CD14-positive monocyte (primary cell): ENCODE data around the gene TMEM18. TPM values are rescaled to one million over a fixed set of nuclear protein-coding genes. Genes with fewer than 3 reads are reported as not detected.

Experiments
- DNase-seq, 3 donors: peaks; one replicate each; pipeline ENCODE4 v3.0.0-alpha.2; 2011 to 2022
- H2AFZ ChIP-seq: 2 replicates; pipeline ENCODE4 v1.6.0; 2012; ENCODE audit warnings: mild to moderate bottlenecking, low read depth, low read length, inconsistent platforms; ENCODE audit not compliant: insufficient read depth, poor library complexity, severe bottlenecking
- H3K27ac ChIP-seq, 2 donors: 1 replicate in 1 of 2; 2 replicates in 1 of 2; pipeline ENCODE4 v1.5.1; 2012 to 2013; ENCODE audit warnings: low read length in 2 of 2, control low read depth in 1 of 2, inconsistent platforms in 1 of 2, low read depth in 1 of 2, mild to moderate bottlenecking in 1 of 2
- H3K27me3 ChIP-seq, 2 donors: one replicate each; pipeline versions ENCODE4 v1.6.0 to v1.6.1; 2011 to 2013; ENCODE audit warnings: low read length in 2 of 2; ENCODE audit not compliant: control insufficient read depth in 2 of 2, insufficient read depth in 2 of 2
- H3K36me3 ChIP-seq, 2 donors: replicated peaks in 1 of 2; 1 replicate in 1 of 2; 2 replicates in 1 of 2; pipeline versions ENCODE4 v1.5.1 to v1.6.1; 2012 to 2013; ENCODE audit warnings: low read length in 2 of 2, control low read depth in 1 of 2, inconsistent platforms in 1 of 2, mild to moderate bottlenecking in 1 of 2; ENCODE audit not compliant: insufficient read depth in 2 of 2, control insufficient read depth in 1 of 2
- H3K4me1 ChIP-seq, 2 donors: 1 replicate in 1 of 2; 2 replicates in 1 of 2; pipeline versions ENCODE4 v1.5.1 to v1.6.1; 2012 to 2013; ENCODE audit warnings: low read length in 2 of 2, control low read depth in 1 of 2, inconsistent platforms in 1 of 2, mild to moderate bottlenecking in 1 of 2, moderate library complexity in 1 of 2; ENCODE audit not compliant: insufficient read depth in 2 of 2, control insufficient read depth in 1 of 2
- H3K4me2 ChIP-seq: replicated peaks from 2 replicates; pipeline ENCODE3; 2012; ENCODE audit warnings: low read length, moderate library complexity, mild to moderate bottlenecking; ENCODE audit not compliant: poor library complexity, severe bottlenecking; ENCODE audit errors: extremely low read depth
- H3K4me3 ChIP-seq, 3 experiments: fragments of 200-600 bp in 1 of 3; sonication (generic) in 1 of 3; replicated peaks in 1 of 3; 1 replicate in 2 of 3; 2 replicates in 1 of 3; pipeline ENCODE4 v1.5.1; 2011 to 2013; ENCODE audit warnings: low read length in 3 of 3, mild to moderate bottlenecking in 3 of 3, control low read depth in 2 of 3, low read depth in 2 of 3, inconsistent platforms in 1 of 3, moderate library complexity in 1 of 3
- H3K79me2 ChIP-seq: 2 replicates; pipeline ENCODE4 v1.6.0; 2012; ENCODE audit warnings: mild to moderate bottlenecking, control low read depth, inconsistent platforms, low read length, moderate library complexity; ENCODE audit not compliant: insufficient read depth
- H3K9ac ChIP-seq: 2 replicates; pipeline ENCODE4 v1.6.0; 2017; ENCODE audit warnings: low read length, mild to moderate bottlenecking; ENCODE audit not compliant: insufficient read depth, poor library complexity, severe bottlenecking
- H3K9me3 ChIP-seq, 2 donors: replicated peaks in 1 of 2; 1 replicate in 1 of 2; 2 replicates in 1 of 2; pipeline versions ENCODE4 v1.5.1 to v1.6.1; 2012 to 2013; ENCODE audit warnings: low read length in 2 of 2, control low read depth in 1 of 2; ENCODE audit not compliant: control insufficient read depth in 1 of 2, insufficient read depth in 1 of 2
- H4K20me1 ChIP-seq: 2 replicates; pipeline ENCODE4 v1.6.0; 2012; ENCODE audit warnings: mild to moderate bottlenecking, low read length, control low read depth, moderate library complexity; ENCODE audit not compliant: insufficient read depth
- H3K27ac Mint-ChIP-seq, 7 donors: one replicate each; pipeline ENCODE4 v1.8.0; 2020; ENCODE audit warnings: mild to moderate bottlenecking in 7 of 7, mixed read lengths in 7 of 7, moderate library complexity in 6 of 7, inconsistent platforms in 2 of 7
- H3K27me3 Mint-ChIP-seq, 3 donors: one replicate each; pipeline ENCODE4 v1.8.0; 2021 to 2022; ENCODE audit warnings: low read depth in 3 of 3, mild to moderate bottlenecking in 3 of 3, mixed read lengths in 3 of 3, moderate library complexity in 3 of 3, inconsistent platforms in 1 of 3
- H3K36me3 Mint-ChIP-seq, 2 donors: one replicate each; pipeline ENCODE4 v1.8.0; 2020; ENCODE audit warnings: mixed read lengths in 2 of 2, inconsistent platforms in 1 of 2, mild to moderate bottlenecking in 1 of 2
- H3K4me1 Mint-ChIP-seq: one replicate; pipeline ENCODE4 v1.8.0; 2020; ENCODE audit warnings: mild to moderate bottlenecking, mixed read lengths
- H3K4me3 Mint-ChIP-seq, 2 donors: one replicate each; pipeline ENCODE4 v1.8.0; 2020; ENCODE audit warnings: mild to moderate bottlenecking in 2 of 2, mixed read lengths in 2 of 2, moderate library complexity in 1 of 2
- H3K9me3 Mint-ChIP-seq, 7 donors: one replicate each; pipeline ENCODE4 v1.8.0; 2020 to 2022; ENCODE audit warnings: mixed read lengths in 7 of 7, mild to moderate bottlenecking in 6 of 7, moderate library complexity in 6 of 7, inconsistent platforms in 2 of 7
- WGBS: methylation state at CpG from one replicate; pipeline ENCODE4 v1.1.5; 2013; ENCODE audit warnings: missing lambda C conversion rate; ENCODE audit not compliant: insufficient coverage; 5-methylcytosine and 5-hydroxymethylcytosine counted together
- intact Hi-C, 2 donors: fragments of 100-400 bp; cut with micrococcal nuclease; formaldehyde crosslinking; loops; one replicate each; pipeline versions ENCODE4 v1.15.0 to v1.15.1; 2023
- polyA plus RNA-seq, 3 donors: library from polyadenylated mRNA; depleted of rRNA in 1 of 3; unstranded in 2 of 3; stranded (reverse) in 1 of 3; fragments of 300-500 nt in 2 of 3; fragments of >200 nt in 1 of 3; fragmentation: Illumina TruSeq in 2 of 3; gene quantifications; 1 replicate in 2 of 3; 2 replicates in 1 of 3; pipeline ENCODE4 v1.2.3, GENCODE V29; 2012 to 2021
- TF ChIP-seq, protein P1 (sequence below): fragments of 200-600 bp; IDR thresholded peaks from one replicate; pipeline ENCODE4 v1.8.0; 2022; ENCODE audit warnings: antibody characterized with exemption, mild to moderate bottlenecking

The TMEM18 gene
- polyA plus RNA-seq, 3 donors: 9.3 to 23.5 (median 21.8) TPM

- H3K79me2 ChIP-seq: no peaks in the 10 kb centered on the region
- H3K36me3 Mint-ChIP-seq: no peaks in the 10 kb centered on the region
- no peak overlapping the region for H3K27ac ChIP-seq
- no peaks in the 10 kb centered on the region for H4K20me1 ChIP-seq
- no peaks in the 10 kb centered on the region for H3K36me3 ChIP-seq
- DNase-seq: no peak
- H3K9me3 Mint-ChIP-seq: peaks cover 0 to 5% (median 0%) of the 10 kb centered on the region in 7 donors
- H3K27ac Mint-ChIP-seq: no peak overlapping the region
- no peaks in the 10 kb centered on the region for H3K27me3 ChIP-seq
- peaks cover 1 to 8% (median 4%) of the 10 kb centered on the region in 3 donors for H3K27me3 Mint-ChIP-seq
- H3K4me1 ChIP-seq: no peaks in the 10 kb centered on the region
- no peak overlapping the region for H2AFZ ChIP-seq
- H3K4me3 ChIP-seq: no peak overlapping the region
- H3K4me3 Mint-ChIP-seq: no peak overlapping the region
- no peaks in the 10 kb centered on the region for H3K4me1 Mint-ChIP-seq
- intact Hi-C loops: no loop called here
- TF ChIP-seq, protein P1, sequence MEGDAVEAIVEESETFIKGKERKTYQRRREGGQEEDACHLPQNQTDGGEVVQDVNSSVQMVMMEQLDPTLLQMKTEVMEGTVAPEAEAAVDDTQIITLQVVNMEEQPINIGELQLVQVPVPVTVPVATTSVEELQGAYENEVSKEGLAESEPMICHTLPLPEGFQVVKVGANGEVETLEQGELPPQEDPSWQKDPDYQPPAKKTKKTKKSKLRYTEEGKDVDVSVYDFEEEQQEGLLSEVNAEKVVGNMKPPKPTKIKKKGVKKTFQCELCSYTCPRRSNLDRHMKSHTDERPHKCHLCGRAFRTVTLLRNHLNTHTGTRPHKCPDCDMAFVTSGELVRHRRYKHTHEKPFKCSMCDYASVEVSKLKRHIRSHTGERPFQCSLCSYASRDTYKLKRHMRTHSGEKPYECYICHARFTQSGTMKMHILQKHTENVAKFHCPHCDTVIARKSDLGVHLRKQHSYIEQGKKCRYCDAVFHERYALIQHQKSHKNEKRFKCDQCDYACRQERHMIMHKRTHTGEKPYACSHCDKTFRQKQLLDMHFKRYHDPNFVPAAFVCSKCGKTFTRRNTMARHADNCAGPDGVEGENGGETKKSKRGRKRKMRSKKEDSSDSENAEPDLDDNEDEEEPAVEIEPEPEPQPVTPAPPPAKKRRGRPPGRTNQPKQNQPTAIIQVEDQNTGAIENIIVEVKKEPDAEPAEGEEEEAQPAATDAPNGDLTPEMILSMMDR: no peak
- no peaks in the 10 kb centered on the region for H3K9me3 ChIP-seq
- no peak overlapping the region for H3K4me2 ChIP-seq
- no peak overlapping the region for H3K9ac ChIP-seq
- WGBS: 42% methylated on average over 3 of the region's 5 CpGs
These were observed 20.5 kb downstream of the TMEM18 start for GRCh38 chr2:656676-657075.

- intact Hi-C loops: no loop called here
- Histone ChIP-seq H3K4me2 (no peak overlapping the region), H3K27ac (no peak overlapping the region), H3K79me2 (no peaks in the 10 kb centered on the region), H2AFZ (no peak overlapping the region), H3K36me3 (no peaks in the 10 kb centered on the region), H3K9ac (no peak overlapping the region), H3K4me1 (no peaks in the 10 kb centered on the region), H3K27me3 (no peaks in the 10 kb centered on the region), H3K9me3 (no peaks in the 10 kb centered on the region), H3K4me3 (no peak overlapping the region), H4K20me1 (no peaks in the 10 kb centered on the region)
- TF ChIP-seq, protein P1: no peak
- Mint-ChIP-seq H3K9me3 (peaks cover 0 to 3% (median 0%) of the 10 kb centered on the region in 7 donors), H3K27ac (no peak overlapping the region), H3K4me1 (no peaks in the 10 kb centered on the region), H3K27me3 (peaks cover 0 to 8% (median 4%) of the 10 kb centered on the region in 3 donors), H3K4me3 (no peak overlapping the region), H3K36me3 (no peaks in the 10 kb centered on the region)
- no peak for DNase-seq
These were observed 21.6 kb downstream of the TMEM18 start for GRCh38 chr2:655626-656025.
